Vagina (tissue), 2 donors: ENCODE measurements around the gene ZBTB5.

Experiments
- POLR2A ChIP-seq, 2 donors: fragments of 450-650 bp; IDR thresholded peaks; one replicate each; pipeline ENCODE4 v1.6.1; 2017; ENCODE audit warnings: antibody characterized with exemption in 2 of 2, mild to moderate bottlenecking in 2 of 2, moderate library complexity in 2 of 2
- POLR2AphosphoS5 ChIP-seq, 2 donors: sonication (generic); formaldehyde crosslinking; IDR thresholded peaks; one replicate each; pipeline ENCODE4 v1.9.0; 2017; ENCODE audit warnings: antibody characterized with exemption in 2 of 2, mild to moderate bottlenecking in 2 of 2, low read depth in 1 of 2; ENCODE audit not compliant: insufficient read depth in 1 of 2
- TF ChIP-seq, protein P1 (sequence below), 3 experiments: fragments of 450-650 bp in 2 of 3; fragments of 200-600 bp in 1 of 3; sonication (generic) in 1 of 3; IDR thresholded peaks; one replicate each; pipeline ENCODE4 v1.5.1; 2017 to 2019; ENCODE audit warnings: antibody characterized with exemption in 3 of 3, mild to moderate bottlenecking in 2 of 3, moderate library complexity in 2 of 3

DNA sequence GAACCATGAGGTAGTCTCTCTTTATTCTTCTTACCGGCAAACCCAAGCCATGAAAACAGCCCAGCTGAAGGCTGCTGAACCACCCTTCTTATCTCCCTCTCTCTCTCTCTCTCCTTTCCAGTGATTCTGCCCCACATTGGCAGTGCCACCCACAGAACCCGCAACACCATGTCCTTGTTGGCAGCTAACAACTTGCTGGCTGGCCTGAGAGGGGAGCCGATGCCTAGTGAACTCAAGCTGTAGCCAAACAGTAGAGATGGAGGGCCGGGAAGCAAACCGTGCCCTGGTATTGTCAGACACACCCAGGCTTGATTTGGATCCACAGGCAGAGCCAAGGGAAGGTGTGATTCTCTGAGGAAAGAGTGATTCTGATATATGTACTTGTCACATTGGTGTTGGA is 28.7 kb downstream of the ZBTB5 start:
- TF ChIP-seq, protein P1, sequence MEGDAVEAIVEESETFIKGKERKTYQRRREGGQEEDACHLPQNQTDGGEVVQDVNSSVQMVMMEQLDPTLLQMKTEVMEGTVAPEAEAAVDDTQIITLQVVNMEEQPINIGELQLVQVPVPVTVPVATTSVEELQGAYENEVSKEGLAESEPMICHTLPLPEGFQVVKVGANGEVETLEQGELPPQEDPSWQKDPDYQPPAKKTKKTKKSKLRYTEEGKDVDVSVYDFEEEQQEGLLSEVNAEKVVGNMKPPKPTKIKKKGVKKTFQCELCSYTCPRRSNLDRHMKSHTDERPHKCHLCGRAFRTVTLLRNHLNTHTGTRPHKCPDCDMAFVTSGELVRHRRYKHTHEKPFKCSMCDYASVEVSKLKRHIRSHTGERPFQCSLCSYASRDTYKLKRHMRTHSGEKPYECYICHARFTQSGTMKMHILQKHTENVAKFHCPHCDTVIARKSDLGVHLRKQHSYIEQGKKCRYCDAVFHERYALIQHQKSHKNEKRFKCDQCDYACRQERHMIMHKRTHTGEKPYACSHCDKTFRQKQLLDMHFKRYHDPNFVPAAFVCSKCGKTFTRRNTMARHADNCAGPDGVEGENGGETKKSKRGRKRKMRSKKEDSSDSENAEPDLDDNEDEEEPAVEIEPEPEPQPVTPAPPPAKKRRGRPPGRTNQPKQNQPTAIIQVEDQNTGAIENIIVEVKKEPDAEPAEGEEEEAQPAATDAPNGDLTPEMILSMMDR (IDR thresholded peaks at IDR 0.05): no peak
- TF ChIP-seq POLR2A (IDR thresholded peaks at IDR 0.05) (no peak), POLR2AphosphoS5 (IDR thresholded peaks at IDR 0.05; ENCODE audit: insufficient read depth in 1 of 2, low read depth in 1 of 2) (no peak)
